Sigmoid colon (tissue), 7 donors: ENCODE data around the gene ZNF705A. TPM values are rescaled to one million over a fixed set of nuclear protein-coding genes. Genes with fewer than 3 reads are reported as not detected.
A peak's percentile ranks its signal among the peaks of the same experiment; 100 is the strongest.
"Not testable (repeated sequence)": the region's sequence is repeated elsewhere in the genome, so short reads cannot be mapped to it uniquely, and the experiment has no call there.

Experiments used
- DNase-seq: peaks from one replicate; pipeline ENCODE4 v3.0.0-alpha.2; 2019
- H3K27ac ChIP-seq, 4 donors: fragments of 200-600 bp; sonication (generic); one replicate each; pipeline ENCODE4 v1.5.1; 2016 to 2019; ENCODE audit warnings: mild to moderate bottlenecking in 1 of 4
- H3K27me3 ChIP-seq, 3 donors: fragments of 200-600 bp; sonication (generic); one replicate each; pipeline ENCODE4 v1.5.1; 2019; ENCODE audit warnings: mild to moderate bottlenecking in 1 of 3
- H3K36me3 ChIP-seq, 4 donors: fragments of 200-600 bp; sonication (generic); one replicate each; pipeline ENCODE4 v1.5.1; 2016 to 2019
- H3K4me1 ChIP-seq, 4 donors: fragments of 200-600 bp; sonication (generic); one replicate each; pipeline ENCODE4 v1.5.1; 2017 to 2019
- H3K4me3 ChIP-seq, 4 donors: fragments of 200-600 bp; sonication (generic); one replicate each; pipeline ENCODE4 v1.5.1; 2017 to 2019; ENCODE audit warnings: mild to moderate bottlenecking in 2 of 4, moderate library complexity in 1 of 4
- H3K9me3 ChIP-seq, 4 donors: fragments of 200-600 bp in 3 of 4; sonication (generic) in 3 of 4; one replicate each; pipeline versions ENCODE4 v1.5.1 to v1.6.1; 2013 to 2019
- CTCF ChIP-seq, 4 experiments: fragments of 450-650 bp in 3 of 4; fragments of 200-600 bp in 1 of 4; IDR thresholded peaks; one replicate each; pipeline ENCODE4 v1.5.1; 2016 to 2019; ENCODE audit warnings: antibody characterized with exemption in 4 of 4, mild to moderate bottlenecking in 3 of 4, moderate library complexity in 2 of 4
- EP300 ChIP-seq, 4 donors: sonication (generic); formaldehyde crosslinking; IDR thresholded peaks; one replicate each; pipeline ENCODE4 v1.6.1; 2017; ENCODE audit warnings: antibody characterized with exemption in 4 of 4
- POLR2A ChIP-seq, 2 donors: fragments of 450-650 bp; IDR thresholded peaks; one replicate each; pipeline ENCODE4 v1.6.1; 2016; ENCODE audit warnings: antibody characterized with exemption in 2 of 2, mild to moderate bottlenecking in 2 of 2, moderate library complexity in 2 of 2
- POLR2AphosphoS5 ChIP-seq, 4 donors: sonication (generic); formaldehyde crosslinking; IDR thresholded peaks; one replicate each; pipeline ENCODE4 v1.6.1; 2017; ENCODE audit warnings: antibody characterized with exemption in 4 of 4
- WGBS, 2 donors: extraction: QIAGEN DNeasy Blood & Tissue Kit; methylation state at CpG; one replicate each; pipeline ENCODE4 v1.1.7; 2013; 5-methylcytosine and 5-hydroxymethylcytosine counted together
- intact Hi-C: fragments of 100-400 bp; cut with DNase I; formaldehyde crosslinking; loops from one replicate; pipeline ENCODE4 v1.15.1; 2023
- polyA plus RNA-seq, 3 donors: library from polyadenylated mRNA; stranded (reverse); fragments of 200-250 nt; gene quantifications; one replicate each; pipeline ENCODE4 v1.2.3, GENCODE V29; 2013
- total RNA-seq, 4 donors: library from RNA; depleted of rRNA; stranded (reverse); fragments of >200 nt; gene quantifications; one replicate each; pipeline ENCODE4 v1.1.0, GENCODE V29; 2016
- donor health status: healthy with polysubstance abuse.
- donor health status: Bipolar disorder and iron deficiency.
- donor health status: healthy.

Gene ZNF705A
- total and polyA plus RNA-seq, 7 donors, result not detected

- no peak for DNase-seq
- Histone ChIP-seq H3K4me3 (peak overlapping the region in 3 of 4 donors; percentile 6 to 29 (median 15)), H3K9me3 (no peaks in the 10 kb centered on the region), H3K36me3 (no peaks in the 10 kb centered on the region), H3K27ac (peak overlapping the region in 2 of 4 donors; percentile 6 to 8), H3K27me3 (no peaks in the 10 kb centered on the region), H3K4me1 (no peaks in the 10 kb centered on the region)
- 53 to 68% methylated on average over 4 of the region's 4 CpGs for WGBS, 2 donors
- TF ChIP-seq EP300 (IDR thresholded peaks at IDR 0.05), result no peak
- TF ChIP-seq POLR2A (IDR thresholded peaks at IDR 0.05), result no peak
- no peak for TF ChIP-seq POLR2AphosphoS5 (IDR thresholded peaks at IDR 0.05)
- no peak for TF ChIP-seq CTCF (IDR thresholded peaks at IDR 0.05)
- intact Hi-C loops, result no loop called here
Measured at GRCh38 chr12:8146442-8146771, 10.4 kb upstream of the ZNF705A start.

GRCh38 chr12:8154526-8154925, 2.3 kb upstream of the ZNF705A start:
- no peaks in the 10 kb centered on the region for H3K36me3 ChIP-seq
- no peaks in the 10 kb centered on the region for H3K4me1 ChIP-seq
- no peak for TF ChIP-seq EP300 (IDR thresholded peaks at IDR 0.05)
- no peak for TF ChIP-seq POLR2AphosphoS5 (IDR thresholded peaks at IDR 0.05)
- TF ChIP-seq POLR2A (IDR thresholded peaks at IDR 0.05), result no peak
- no peak for TF ChIP-seq CTCF (IDR thresholded peaks at IDR 0.05)
- no peaks in the 10 kb centered on the region for H3K27me3 ChIP-seq
- H3K4me3 ChIP-seq, result no peak overlapping the region
- no peak overlapping the region for H3K27ac ChIP-seq
- H3K9me3 ChIP-seq, result no peaks in the 10 kb centered on the region
- intact Hi-C loops, result no loop called here
- no peak for DNase-seq

DNA sequence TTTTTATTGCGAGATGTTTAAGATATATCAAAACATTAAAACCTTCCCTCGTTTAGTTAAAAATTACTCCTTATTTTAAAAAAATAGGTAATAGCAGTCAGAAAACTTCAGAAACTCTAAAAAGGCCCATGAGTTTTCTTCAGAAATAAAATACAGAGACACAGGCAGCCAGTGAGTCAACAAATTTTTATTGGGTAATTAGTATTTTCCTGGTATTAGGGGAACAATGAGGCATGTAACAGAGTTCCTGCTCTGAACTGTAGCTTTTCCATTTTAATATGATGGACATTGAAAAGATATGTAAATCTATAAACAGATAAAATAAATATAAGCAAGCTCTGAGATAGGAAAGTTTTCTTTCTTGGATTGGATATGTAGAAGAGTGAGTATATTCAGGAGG, 399 bp upstream of the ZNF705A start:
- Histone ChIP-seq H3K4me1 (no peaks in the 10 kb centered on the region), H3K4me3 (no peak overlapping the region), H3K27ac (no peak overlapping the region), H3K36me3 (no peaks in the 10 kb centered on the region), H3K27me3 (no peaks in the 10 kb centered on the region), H3K9me3 (no peaks in the 10 kb centered on the region)
- WGBS, 2 donors, result 91 to 92% methylated on average over 2 of the region's 2 CpGs
- no peak for DNase-seq
- intact Hi-C loops, result no loop called here
- TF ChIP-seq EP300 (IDR thresholded peaks at IDR 0.05), result no peak
- TF ChIP-seq POLR2AphosphoS5 (IDR thresholded peaks at IDR 0.05), result no peak
- TF ChIP-seq POLR2A (IDR thresholded peaks at IDR 0.05), result no peak
- no peak for TF ChIP-seq CTCF (IDR thresholded peaks at IDR 0.05)

GRCh38 chr12:8157484-8158198, 826 bp downstream of the ZNF705A start:
- DNase-seq, result no peak
- TF ChIP-seq EP300 (IDR thresholded peaks at IDR 0.05), result no peak
- no peak for TF ChIP-seq POLR2AphosphoS5 (IDR thresholded peaks at IDR 0.05)
- no peak for TF ChIP-seq CTCF (IDR thresholded peaks at IDR 0.05)
- no peak for TF ChIP-seq POLR2A (IDR thresholded peaks at IDR 0.05)
- no peak overlapping the region for H3K27ac ChIP-seq
- intact Hi-C loops, result no loop called here
- H3K9me3 ChIP-seq, result no peaks in the 10 kb centered on the region
- no peak overlapping the region for H3K4me3 ChIP-seq
- H3K27me3 ChIP-seq, result no peaks in the 10 kb centered on the region
- H3K4me1 ChIP-seq, result no peaks in the 10 kb centered on the region
- no peaks in the 10 kb centered on the region for H3K36me3 ChIP-seq

DNA sequence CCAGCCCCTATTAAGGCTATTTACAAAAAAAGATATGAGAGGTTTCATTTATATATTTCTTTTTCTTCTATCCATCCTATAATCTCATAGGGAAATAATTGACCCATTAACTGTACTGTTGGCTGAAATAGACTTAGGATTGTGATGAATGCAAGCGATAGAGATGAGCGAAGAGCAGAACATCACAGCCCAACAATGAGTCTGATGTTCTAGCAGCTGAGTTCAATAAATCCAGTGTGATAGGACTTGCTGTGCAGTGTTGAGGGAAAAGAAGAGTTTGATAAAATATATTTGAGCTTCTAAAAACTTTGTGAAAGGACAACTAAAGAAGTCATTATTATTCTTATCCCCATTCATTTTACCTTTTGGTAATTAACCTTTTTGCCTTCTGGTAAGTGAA, 16.1 kb downstream of the ZNF705A start:
- H3K4me3 ChIP-seq, H3K27me3 ChIP-seq, H3K36me3 ChIP-seq, DNase-seq, H3K4me1 ChIP-seq, H3K9me3 ChIP-seq, H3K27ac ChIP-seq, intact Hi-C loops: not testable (repeated sequence)
- WGBS, 2 donors, result 88 to 94% methylated on average over 2 of the region's 2 CpGs
